Left ventricle myocardium inferior (tissue), 1 donor: ENCODE results near the gene VCL. TPM values are rescaled to one million over a fixed set of nuclear protein-coding genes. Genes with fewer than 3 reads are reported as not detected.

Experiments used
- DNase-seq: peaks from one replicate; pipeline ENCODE4 v3.0.0-alpha.2; 2020
- H3K27ac ChIP-seq: fragments of 200-600 bp; replicated peaks from 2 replicates; pipeline ENCODE4 v1.8.0; 2021
- H3K27me3 ChIP-seq: fragments of 200-600 bp; 2 replicates; pipeline ENCODE4 v1.8.0; 2021; ENCODE audit warnings: low read depth
- H3K36me3 ChIP-seq: fragments of 200-600 bp; 2 replicates; pipeline ENCODE4 v1.8.0; 2021
- H3K4me1 ChIP-seq: fragments of 200-600 bp; 2 replicates; pipeline ENCODE4 v1.8.0; 2021
- H3K4me3 ChIP-seq: fragments of 200-600 bp; 2 replicates; pipeline ENCODE4 v1.8.0; 2021; ENCODE audit warnings: mild to moderate bottlenecking, moderate library complexity
- H3K9me3 ChIP-seq: fragments of 200-600 bp; replicated peaks from 2 replicates; pipeline ENCODE4 v1.8.0; 2021
- intact Hi-C: fragments of 100-400 bp; cut with micrococcal nuclease; formaldehyde crosslinking; loops from one replicate; pipeline ENCODE4 v1.11.0; 2022
- total RNA-seq: library from RNA; stranded (reverse); fragmentation: NEBNext Ultra II Directional; extraction: Animal tissue kit (Norgen Biotek cat#: 25700); gene quantifications from one replicate; pipeline ENCODE4 v1.2.1, GENCODE V29; 2021
- TF ChIP-seq, protein P1 (sequence below): fragments of 200-600 bp; IDR thresholded peaks from 2 replicates; pipeline ENCODE4 v1.8.0; 2021; ENCODE audit warnings: antibody characterized with exemption, mild to moderate bottlenecking, borderline replicate concordance
- donor health status: DM: no; HTN: yes; CAD: no; lungs with severe emphysema.

Gene VCL
- total RNA-seq, 1 donor from 2014 or later: 227 TPM

DNA sequence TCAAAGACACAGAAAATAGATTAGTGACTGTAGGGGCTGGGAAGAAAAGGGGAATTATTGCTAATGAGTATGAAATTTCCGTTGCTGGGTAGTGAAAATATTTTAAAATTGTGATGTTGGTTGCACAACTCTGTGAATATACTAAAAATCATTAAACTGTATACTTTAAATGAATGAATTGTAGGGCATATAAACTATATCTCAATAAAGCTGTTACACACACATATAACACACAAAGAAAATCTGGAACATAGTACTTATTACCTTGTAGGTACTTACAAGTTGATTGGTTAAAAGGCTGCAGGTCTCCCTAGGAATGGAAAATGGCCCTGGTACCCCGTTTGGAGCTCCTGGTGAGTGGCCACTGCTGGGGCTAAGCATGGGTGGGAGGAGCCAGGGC lies 27.1 kb upstream of the VCL start:
- Histone ChIP-seq H3K27me3 (no peaks in the 10 kb centered on the region), H3K4me3 (no peak overlapping the region), H3K9me3 (peaks cover 9% of the 10 kb centered on the region), H3K4me1 (peaks cover 27% of the 10 kb centered on the region), H3K36me3 (no peaks in the 10 kb centered on the region), H3K27ac (no peak overlapping the region)
- no peak for DNase-seq
- intact Hi-C loops: no loop called here
- TF ChIP-seq, protein P1, sequence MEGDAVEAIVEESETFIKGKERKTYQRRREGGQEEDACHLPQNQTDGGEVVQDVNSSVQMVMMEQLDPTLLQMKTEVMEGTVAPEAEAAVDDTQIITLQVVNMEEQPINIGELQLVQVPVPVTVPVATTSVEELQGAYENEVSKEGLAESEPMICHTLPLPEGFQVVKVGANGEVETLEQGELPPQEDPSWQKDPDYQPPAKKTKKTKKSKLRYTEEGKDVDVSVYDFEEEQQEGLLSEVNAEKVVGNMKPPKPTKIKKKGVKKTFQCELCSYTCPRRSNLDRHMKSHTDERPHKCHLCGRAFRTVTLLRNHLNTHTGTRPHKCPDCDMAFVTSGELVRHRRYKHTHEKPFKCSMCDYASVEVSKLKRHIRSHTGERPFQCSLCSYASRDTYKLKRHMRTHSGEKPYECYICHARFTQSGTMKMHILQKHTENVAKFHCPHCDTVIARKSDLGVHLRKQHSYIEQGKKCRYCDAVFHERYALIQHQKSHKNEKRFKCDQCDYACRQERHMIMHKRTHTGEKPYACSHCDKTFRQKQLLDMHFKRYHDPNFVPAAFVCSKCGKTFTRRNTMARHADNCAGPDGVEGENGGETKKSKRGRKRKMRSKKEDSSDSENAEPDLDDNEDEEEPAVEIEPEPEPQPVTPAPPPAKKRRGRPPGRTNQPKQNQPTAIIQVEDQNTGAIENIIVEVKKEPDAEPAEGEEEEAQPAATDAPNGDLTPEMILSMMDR: no peak

DNA sequence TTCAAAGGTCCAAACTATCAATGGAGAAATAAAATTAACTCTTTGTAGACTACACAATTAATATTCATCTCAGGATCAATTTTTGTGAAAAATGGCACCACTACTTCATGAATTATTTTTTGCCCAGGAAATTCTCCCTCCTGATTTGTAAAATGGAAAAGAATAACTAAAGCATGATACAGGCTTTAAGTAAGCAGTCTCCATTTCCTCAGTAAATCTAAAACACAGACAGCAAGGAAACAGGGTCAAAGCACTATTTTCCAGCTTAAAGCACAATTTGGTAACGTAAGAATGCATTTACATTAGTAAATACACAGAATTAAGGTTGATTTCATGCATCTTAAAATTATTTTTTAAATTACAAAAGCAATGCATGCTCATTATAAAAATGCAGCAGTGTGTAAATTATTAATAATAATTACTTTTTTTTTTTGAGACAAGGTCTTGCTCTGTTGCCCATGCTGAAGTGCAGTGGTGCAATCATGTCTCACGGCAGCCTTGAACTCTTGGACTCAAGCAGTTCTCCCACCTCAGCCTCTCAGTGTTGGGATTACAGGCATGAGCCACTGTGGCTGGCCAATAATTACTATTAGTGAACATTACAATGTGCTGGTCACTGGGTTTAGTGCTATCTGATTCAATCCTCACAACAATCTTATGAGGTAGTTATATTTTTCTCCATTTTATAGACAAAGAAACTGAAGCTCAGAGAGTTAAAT lies 26.1 kb upstream of the VCL start:
- TF ChIP-seq, protein P1: no peak
- no peaks in the 10 kb centered on the region for H3K27me3 ChIP-seq
- no peak overlapping the region for H3K4me3 ChIP-seq
- intact Hi-C loops: no loop called here
- H3K36me3 ChIP-seq: no peaks in the 10 kb centered on the region
- H3K9me3 ChIP-seq: peaks cover 9% of the 10 kb centered on the region
- peaks cover 18% of the 10 kb centered on the region for H3K4me1 ChIP-seq
- no peak for DNase-seq
- H3K27ac ChIP-seq: no peak overlapping the region

DNA sequence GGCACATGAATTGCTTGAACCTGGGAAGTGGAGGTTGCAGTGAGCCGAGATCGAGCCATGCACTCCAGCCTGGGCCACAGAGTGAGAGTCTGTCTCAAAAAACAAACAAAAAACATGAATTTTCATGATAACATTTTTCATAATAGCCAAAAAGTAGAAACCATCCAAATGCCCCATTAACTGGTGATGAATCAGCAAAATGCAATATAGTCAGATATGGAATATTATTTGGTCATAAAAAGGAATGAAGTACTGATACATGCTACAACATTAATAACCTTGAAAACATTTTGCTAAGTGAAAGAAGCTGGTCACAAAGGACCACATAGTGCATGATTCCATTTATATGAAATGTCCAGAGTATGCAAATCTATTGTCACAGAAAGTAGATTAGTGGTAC lies 24.5 kb upstream of the VCL start:
- TF ChIP-seq, protein P1: no peak
- intact Hi-C loops: no loop called here
- H3K4me3 ChIP-seq: no peak overlapping the region

DNA sequence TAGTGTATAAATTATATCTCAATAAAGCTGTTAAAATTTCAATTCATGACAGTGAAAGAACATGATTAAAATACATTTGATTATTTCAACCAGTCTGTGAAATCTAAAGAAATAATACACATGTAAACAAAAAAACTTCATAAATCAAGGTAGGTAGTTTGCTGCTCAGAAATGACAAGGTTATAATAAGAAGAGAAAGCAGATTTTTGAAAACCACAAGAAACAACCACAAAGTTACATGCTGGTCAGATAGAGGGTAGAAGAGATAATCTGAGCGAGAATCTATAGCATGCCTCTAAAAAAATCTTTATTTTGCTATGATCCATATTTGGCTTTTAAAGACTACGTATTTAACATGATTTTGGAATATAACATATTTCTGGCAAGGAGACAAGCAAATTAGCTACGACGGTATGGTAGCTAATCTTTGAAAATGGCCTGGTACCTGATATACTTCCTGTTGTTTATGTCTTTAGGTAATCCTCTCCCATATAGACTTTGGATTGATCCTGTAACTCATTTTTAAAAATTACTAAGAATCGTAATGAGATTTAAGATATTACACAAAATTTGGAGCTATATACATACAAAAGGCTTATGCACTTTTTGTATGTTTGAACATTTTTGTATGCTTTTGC lies 23.5 kb upstream of the VCL start:
- H3K27me3 ChIP-seq: no peaks in the 10 kb centered on the region
- intact Hi-C loops: no loop called here
- H3K27ac ChIP-seq: no peak overlapping the region
- H3K9me3 ChIP-seq: peaks cover 9% of the 10 kb centered on the region
- no peak overlapping the region for H3K4me3 ChIP-seq
- TF ChIP-seq, protein P1: no peak
- no peaks in the 10 kb centered on the region for H3K36me3 ChIP-seq
- no peak for DNase-seq
- no peaks in the 10 kb centered on the region for H3K4me1 ChIP-seq

More for the DNA sequence above, 24.5 kb upstream of the VCL start:
- Histone ChIP-seq H3K36me3 (no peaks in the 10 kb centered on the region), H3K27ac (no peak overlapping the region), H3K9me3 (peaks cover 9% of the 10 kb centered on the region), H3K4me1 (peaks cover 2% of the 10 kb centered on the region), H3K27me3 (no peaks in the 10 kb centered on the region)
- DNase-seq: no peak

DNA sequence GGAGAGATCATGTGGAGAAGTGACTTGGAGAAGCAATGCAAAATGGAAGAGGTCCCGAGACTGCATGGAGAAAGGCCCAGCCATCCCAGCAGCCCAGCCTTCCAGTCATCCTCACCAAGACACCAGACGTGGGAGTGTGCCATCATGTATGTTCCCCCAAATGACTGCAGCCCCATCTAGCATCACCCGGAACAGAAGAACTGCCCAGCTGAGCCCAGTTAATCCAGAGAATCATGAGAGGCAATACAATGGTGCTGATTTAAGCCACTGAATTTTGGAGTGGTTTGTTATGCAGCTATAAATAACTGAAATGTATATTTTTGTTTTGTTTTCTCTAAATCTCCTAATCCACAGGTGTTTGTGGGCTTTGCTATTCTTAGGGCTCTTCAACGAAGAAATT lies 22.5 kb upstream of the VCL start:
- Histone ChIP-seq H3K36me3 (no peaks in the 10 kb centered on the region), H3K9me3 (peaks cover 9% of the 10 kb centered on the region), H3K4me1 (no peaks in the 10 kb centered on the region), H3K27me3 (no peaks in the 10 kb centered on the region), H3K4me3 (no peak overlapping the region), H3K27ac (no peak overlapping the region)
- TF ChIP-seq, protein P1: no peak
- intact Hi-C loops: no loop called here
- DNase-seq: no peak
